SK-N-SH (cell line): Measurements from ENCODE around the gene PGS1. TPM values are rescaled to one million over a fixed set of nuclear protein-coding genes. Genes with fewer than 3 reads are reported as not detected.

Experiments used
- CTCF ChIA-PET: fragments of 300-600, 350-600 bp; formaldehyde crosslinking; extraction: SDS; loops from one replicate; lab custom pipeline; 2021; lab: Yijun Ruan, JAX
- POLR2A ChIA-PET: fragments of 350-600 bp; sonication (Branson Sonifier 250); formaldehyde crosslinking; extraction: SDS; loops from one replicate; lab custom pipeline; 2020; ENCODE audit warnings: antibody characterized with exemption, inconsistent platforms; lab: Yijun Ruan, JAX
- DNase-seq: peaks from one replicate; pipeline ENCODE4 v3.0.0; 2012
- H2AFZ ChIP-seq: fragments of 200-600 bp; sonication (generic); 2 replicates; pipeline ENCODE4 v1.8.1; 2016; ENCODE audit warnings: antibody characterized with exemption, mild to moderate bottlenecking, low read depth
- H3F3A ChIP-seq: fragments of 200-600 bp; sonication (generic); replicated peaks from 2 replicates; pipeline ENCODE3; 2016; ENCODE audit warnings: antibody characterized with exemption, mild to moderate bottlenecking; ENCODE audit not compliant: insufficient read depth
- H3K27ac ChIP-seq, 2 experiments: fragments of 200-500 bp in 1 of 2; fragments of 200-600 bp in 1 of 2; sonication (Bioruptor generic) in 1 of 2; sonication (generic), shearing (Covaris generic) in 1 of 2; 2 replicates each; pipeline versions ENCODE4 v1.5.1 to v1.6.1; 2014 to 2016; ENCODE audit warnings: low read depth in 2 of 2, inconsistent platforms in 1 of 2, low read length in 1 of 2, mild to moderate bottlenecking in 1 of 2, mixed read lengths in 1 of 2
- H3K27me3 ChIP-seq: fragments of 200-600 bp; sonication (generic), shearing (Covaris generic); 2 replicates; pipeline ENCODE4 v1.6.1; 2016; ENCODE audit warnings: mixed run types; ENCODE audit not compliant: insufficient read depth
- H3K36me3 ChIP-seq, 2 experiments: fragments of 200-500 bp in 1 of 2; fragments of 200-600 bp in 1 of 2; sonication (Bioruptor generic) in 1 of 2; sonication (generic) in 1 of 2; replicated peaks in 1 of 2; 2 replicates each; pipeline versions ENCODE3 to v1.5.1; 2014 to 2016; ENCODE audit warnings: low read length in 1 of 2, mild to moderate bottlenecking in 1 of 2; ENCODE audit not compliant: insufficient read depth in 2 of 2, control insufficient read depth in 1 of 2
- H3K4me1 ChIP-seq, 2 experiments: fragments of 200-500 bp in 1 of 2; fragments of 200-600 bp in 1 of 2; sonication (Bioruptor generic) in 1 of 2; sonication (generic), shearing (Covaris generic) in 1 of 2; 2 replicates each; pipeline versions ENCODE4 v1.5.1 to v1.6.1; 2014 to 2016; ENCODE audit warnings: low read depth in 1 of 2, low read length in 1 of 2, mixed run types in 1 of 2; ENCODE audit not compliant: insufficient read depth in 2 of 2, control insufficient read depth in 1 of 2
- H3K4me2 ChIP-seq: fragments of 200-600 bp; sonication (generic), shearing (Covaris generic); 2 replicates; pipeline ENCODE4 v1.6.1; 2017; ENCODE audit warnings: mixed run types
- H3K4me3 ChIP-seq, 2 experiments: fragments of 200-500 bp in 1 of 2; fragments of 200-600 bp in 1 of 2; sonication (Bioruptor generic) in 1 of 2; sonication (generic), shearing (Covaris generic) in 1 of 2; 2 replicates each; pipeline versions ENCODE4 v1.5.1 to v1.8.1; 2014 to 2016; ENCODE audit warnings: low read depth in 2 of 2, inconsistent platforms in 1 of 2, low read length in 1 of 2, mild to moderate bottlenecking in 1 of 2, mixed read lengths in 1 of 2, moderate library complexity in 1 of 2
- H3K79me2 ChIP-seq: fragments of 200-600 bp; sonication (generic); 2 replicates; pipeline ENCODE4 v1.8.1; 2017; ENCODE audit warnings: mild to moderate bottlenecking; ENCODE audit not compliant: insufficient read depth
- H3K9ac ChIP-seq: fragments of 200-600 bp; sonication (generic); 2 replicates; pipeline ENCODE4 v1.6.1; 2017; ENCODE audit warnings: mixed run types
- H3K9me2 ChIP-seq: fragments of 200-600 bp; sonication (generic); 2 replicates; pipeline ENCODE4 v1.6.1; 2017; ENCODE audit warnings: mixed run types
- H3K9me3 ChIP-seq: fragments of 200-600 bp; sonication (generic); 2 replicates; pipeline ENCODE4 v1.6.1; 2017; ENCODE audit warnings: mixed run types, mild to moderate bottlenecking, moderate library complexity
- H4K20me1 ChIP-seq: fragments of 200-600 bp; sonication (generic); 2 replicates; pipeline ENCODE4 v1.6.1; 2017; ENCODE audit warnings: mild to moderate bottlenecking, mixed run types; ENCODE audit not compliant: insufficient read depth
- CHD2 ChIP-seq: fragments of 150-350 bp; IDR thresholded peaks from 2 replicates; pipeline ENCODE4 v1.6.1; 2018; ENCODE audit warnings: low read length; ENCODE audit not compliant: partially characterized antibody
- CTCF ChIP-seq: fragments of 200-600 bp; sonication (generic); IDR thresholded peaks from 2 replicates; pipeline ENCODE4 v1.6.1; 2017; ENCODE audit warnings: antibody characterized with exemption, mild to moderate bottlenecking, moderate library complexity
- EP300 ChIP-seq, 2 experiments: IDR thresholded peaks; 2 replicates each; pipeline versions ENCODE4 v1.4.0 to v1.6.1; 2012; ENCODE audit warnings: borderline replicate concordance in 1 of 2, low read depth in 1 of 2, low read length in 1 of 2
- FOSL2 ChIP-seq: IDR thresholded peaks from 2 replicates; pipeline ENCODE4 v1.4.0; 2012; ENCODE audit warnings: low read depth, mild to moderate bottlenecking, moderate library complexity, borderline replicate concordance
- FOXJ3 ChIP-seq: sonication (generic); formaldehyde crosslinking; IDR thresholded peaks from 2 replicates; pipeline ENCODE4 v1.5.1; 2020; ENCODE audit warnings: mild to moderate bottlenecking, missing genetic modification reagents
- GABPA ChIP-seq: IDR thresholded peaks from 2 replicates; pipeline ENCODE4 v1.4.0; 2012; ENCODE audit warnings: low read depth, mild to moderate bottlenecking
- MXI1 ChIP-seq: IDR thresholded peaks from 2 replicates; pipeline ENCODE4 v1.6.1; 2012; ENCODE audit warnings: mild to moderate bottlenecking, low read depth, low read length, improper control_type of control experiment
- NFIC ChIP-seq: IDR thresholded peaks from 2 replicates; pipeline ENCODE4 v1.4.0; 2012; ENCODE audit warnings: borderline replicate concordance
- NRF1 ChIP-seq: IDR thresholded peaks from 2 replicates; pipeline ENCODE4 v1.6.1; 2012; ENCODE audit warnings: low read depth, mild to moderate bottlenecking, low read length
- TAF1 ChIP-seq: IDR thresholded peaks from 2 replicates; pipeline ENCODE4 v1.6.1; 2012; ENCODE audit warnings: low read depth, mild to moderate bottlenecking, low read length, moderate library complexity, borderline replicate concordance
- TEAD4 ChIP-seq: IDR thresholded peaks from 2 replicates; pipeline ENCODE4 v1.4.0; 2012; ENCODE audit warnings: mild to moderate bottlenecking, borderline replicate concordance; ENCODE audit not compliant: insufficient read depth
- WGBS: methylation state at CpG from one replicate; pipeline ENCODE4 v1.1.6; 2017; ENCODE audit warnings: low lambda C conversion rate; 5-methylcytosine and 5-hydroxymethylcytosine counted together
- polyA plus RNA-seq, 3 experiments: library from polyadenylated mRNA; depleted of rRNA; stranded (reverse); fragments of >200 nt; gene quantifications; 2 replicates each; pipeline ENCODE4 v1.2.3, GENCODE V29; 2012

PGS1 gene
- polyA plus RNA-seq, 1 of the 3 experiments (the other 2 are of a cell fraction), result 88.4 TPM

- no peak overlapping the region for H2AFZ ChIP-seq
- no peak overlapping the region for H3K9ac ChIP-seq
- no peak overlapping the region for H3K4me2 ChIP-seq
- TF ChIP-seq GABPA (no peak), CTCF (peak; percentile 30; the same call in 1 of the 2 replicates)
- H4K20me1 ChIP-seq, result no peaks in the 10 kb centered on the region
- no peaks in the 10 kb centered on the region for H3K9me3 ChIP-seq
- peaks cover 0 to 2% of the 10 kb centered on the region in 2 experiments; a peak in 1 of 4 replicates for H3K4me1 ChIP-seq
- no peaks in the 10 kb centered on the region for H3K27me3 ChIP-seq
- no peaks in the 10 kb centered on the region for H3K36me3 ChIP-seq
- no peak overlapping the region for H3K27ac ChIP-seq
- no peak overlapping the region for H3K4me3 ChIP-seq
- H3K79me2 ChIP-seq, result no peaks in the 10 kb centered on the region
- DNase-seq, result no peak
- no peaks in the 10 kb centered on the region for H3F3A ChIP-seq
- H3K9me2 ChIP-seq, result no peaks in the 10 kb centered on the region
- 55% methylated on average over 5 of the region's 5 CpGs for WGBS
- CTCF ChIA-PET, result interaction anchor here (1.7 to 4.2 kb wide), 2 partner anchors 27 to 88 kb away, joined by 4 to 23 read pairs; no protein-coding TSS in a partner anchor
- POLR2A ChIA-PET, result no interaction called here
These were observed 70.0 kb downstream of the PGS1 start for GRCh38 chr17:78448356-78448993.

GRCh38 chr17:78449983-78450595 lies 71.6 kb downstream of the PGS1 start:
- H3K4me2 ChIP-seq, result no peak overlapping the region
- 83% methylated on average over 13 of the region's 14 CpGs for WGBS
- H3K9me2 ChIP-seq, result no peaks in the 10 kb centered on the region
- no peaks in the 10 kb centered on the region for H3K79me2 ChIP-seq
- no peak for TF ChIP-seq FOXJ3 (CRISPR knock-in tag)
- no peak for TF ChIP-seq NRF1
- no peak for TF ChIP-seq TAF1
- no peak for TF ChIP-seq MXI1
- no peak for TF ChIP-seq NFIC
- TF ChIP-seq EP300 (IDR thresholded peaks at IDR 0.05; ENCODE audit: borderline replicate concordance in 1 of 2, low read depth in 1 of 2, low read length in 1 of 2), result no peak
- TF ChIP-seq CHD2, result no peak
- no peak for TF ChIP-seq FOSL2
- no peak for TF ChIP-seq TEAD4
- peaks cover 0 to 2% of the 10 kb centered on the region in 2 experiments; a peak in 1 of 4 replicates for H3K4me1 ChIP-seq
- no peak overlapping the region for H3K9ac ChIP-seq
- H3K27me3 ChIP-seq, result no peaks in the 10 kb centered on the region
- H3F3A ChIP-seq, result no peaks in the 10 kb centered on the region
- ChIA-PET CTCF (interaction anchor here (0.5 to 2.2 kb wide), 4 partner anchors 28 to 370 kb away, joined by 3 to 9 read pairs (median 4); no protein-coding TSS in a partner anchor), POLR2A (no interaction called here)
- no peak overlapping the region for H3K27ac ChIP-seq
- no peaks in the 10 kb centered on the region for H4K20me1 ChIP-seq
- no peaks in the 10 kb centered on the region for H3K36me3 ChIP-seq
- H2AFZ ChIP-seq, result no peak overlapping the region
- H3K9me3 ChIP-seq, result no peaks in the 10 kb centered on the region
- no peak for DNase-seq
- no peak overlapping the region for H3K4me3 ChIP-seq
